ENCODE results near the gene KIF1A. TPM values are rescaled to one million over a fixed set of nuclear protein-coding genes. Genes with fewer than 3 reads are reported as not detected.

KIF1A gene
- total and polyA plus RNA-seq, 2 of the 13 experiments (the other 11 are each of a cell fraction or from before 2014, with no cell fraction given): 0.01 TPM; not detected in 1

GRCh38 chr2:240868286-240869108 is 48.5 kb upstream of the KIF1A start, which contains the start of gene AGXT (continued):
- TF ChIP-seq E2F2 (CRISPR knock-in tag; IDR thresholded peaks at IDR 0.05; ENCODE audit: borderline replicate concordance) (no peak; the same call in 1 of the 2 replicates), POGK (CRISPR knock-in tag; conservative IDR thresholded peaks at IDR 0.05) (peak; percentile 89), ZBTB7A (CRISPR knock-in tag; IDR thresholded peaks at IDR 0.05) (peak; percentile 68), HNRNPK (IDR thresholded peaks at IDR 0.05; ENCODE audit: low read depth, low read length, poor library complexity, severe bottlenecking) (no peak), SKIL (CRISPR knock-in tag; IDR thresholded peaks at IDR 0.05; ENCODE audit: borderline replicate concordance) (peak; percentile 86), HCFC1 (IDR thresholded peaks at IDR 0.05; ENCODE audit: low read depth, low read length) (no peak), SALL1 (CRISPR knock-in tag; IDR thresholded peaks at IDR 0.05) (peak; percentile 93), ZBTB7B (CRISPR knock-in tag; IDR thresholded peaks at IDR 0.05) (peak; percentile 96), DR1 (CRISPR knock-in tag; IDR thresholded peaks at IDR 0.05) (no peak), ZNF878 (CRISPR knock-in tag; IDR thresholded peaks at IDR 0.05) (peak; percentile 91), ZNF24 (IDR thresholded peaks at IDR 0.05) (no peak), ARNTL (CRISPR knock-in tag; IDR thresholded peaks at IDR 0.05) (peak; percentile 86), TAF1 (CRISPR knock-in tag; IDR thresholded peaks at IDR 0.05) (peak; percentile 43; the same call in 1 of the 2 replicates), ETV6 (CRISPR knock-in tag; conservative IDR thresholded peaks at IDR 0.05) (no peak), ZNF253 (CRISPR knock-in tag; IDR thresholded peaks at IDR 0.05; ENCODE audit: borderline replicate concordance) (no peak), GFI1 (CRISPR knock-in tag; IDR thresholded peaks at IDR 0.05; ENCODE audit: borderline replicate concordance) (peak; percentile 78; the same call in 1 of the 2 replicates), ZNF3 (CRISPR knock-in tag; IDR thresholded peaks at IDR 0.05) (no peak)
- TF ChIP-seq, protein P1, sequence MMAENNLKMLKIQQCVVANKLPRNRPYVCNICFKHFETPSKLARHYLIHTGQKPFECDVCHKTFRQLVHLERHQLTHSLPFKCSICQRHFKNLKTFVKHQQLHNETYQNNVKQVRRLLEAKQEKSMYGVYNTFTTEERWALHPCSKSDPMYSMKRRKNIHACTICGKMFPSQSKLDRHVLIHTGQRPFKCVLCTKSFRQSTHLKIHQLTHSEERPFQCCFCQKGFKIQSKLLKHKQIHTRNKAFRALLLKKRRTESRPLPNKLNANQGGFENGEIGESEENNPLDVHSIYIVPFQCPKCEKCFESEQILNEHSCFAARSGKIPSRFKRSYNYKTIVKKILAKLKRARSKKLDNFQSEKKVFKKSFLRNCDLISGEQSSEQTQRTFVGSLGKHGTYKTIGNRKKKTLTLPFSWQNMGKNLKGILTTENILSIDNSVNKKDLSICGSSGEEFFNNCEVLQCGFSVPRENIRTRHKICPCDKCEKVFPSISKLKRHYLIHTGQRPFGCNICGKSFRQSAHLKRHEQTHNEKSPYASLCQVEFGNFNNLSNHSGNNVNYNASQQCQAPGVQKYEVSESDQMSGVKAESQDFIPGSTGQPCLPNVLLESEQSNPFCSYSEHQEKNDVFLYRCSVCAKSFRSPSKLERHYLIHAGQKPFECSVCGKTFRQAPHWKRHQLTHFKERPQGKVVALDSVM (CRISPR knock-in tag; IDR thresholded peaks at IDR 0.05): peak; percentile 60
- TF ChIP-seq, protein P2, sequence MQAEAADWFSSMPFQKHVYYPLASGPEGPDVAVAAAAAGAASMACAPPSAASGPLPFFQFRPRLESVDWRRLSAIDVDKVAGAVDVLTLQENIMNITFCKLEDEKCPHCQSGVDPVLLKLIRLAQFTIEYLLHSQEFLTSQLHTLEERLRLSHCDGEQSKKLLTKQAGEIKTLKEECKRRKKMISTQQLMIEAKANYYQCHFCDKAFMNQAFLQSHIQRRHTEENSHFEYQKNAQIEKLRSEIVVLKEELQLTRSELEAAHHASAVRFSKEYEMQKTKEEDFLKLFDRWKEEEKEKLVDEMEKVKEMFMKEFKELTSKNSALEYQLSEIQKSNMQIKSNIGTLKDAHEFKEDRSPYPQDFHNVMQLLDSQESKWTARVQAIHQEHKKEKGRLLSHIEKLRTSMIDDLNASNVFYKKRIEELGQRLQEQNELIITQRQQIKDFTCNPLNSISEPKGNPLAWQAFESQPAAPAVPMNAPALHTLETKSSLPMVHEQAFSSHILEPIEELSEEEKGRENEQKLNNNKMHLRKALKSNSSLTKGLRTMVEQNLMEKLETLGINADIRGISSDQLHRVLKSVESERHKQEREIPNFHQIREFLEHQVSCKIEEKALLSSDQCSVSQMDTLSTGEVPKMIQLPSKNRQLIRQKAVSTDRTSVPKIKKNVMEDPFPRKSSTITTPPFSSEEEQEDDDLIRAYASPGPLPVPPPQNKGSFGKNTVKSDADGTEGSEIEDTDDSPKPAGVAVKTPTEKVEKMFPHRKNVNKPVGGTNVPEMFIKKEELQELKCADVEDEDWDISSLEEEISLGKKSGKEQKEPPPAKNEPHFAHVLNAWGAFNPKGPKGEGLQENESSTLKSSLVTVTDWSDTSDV (CRISPR knock-in tag; IDR thresholded peaks at IDR 0.05): no peak
